SK-N-SH (cell line): ENCODE data around the gene MAP4K3.

Source experiments
- CTCF ChIP-seq: fragments of 200-600 bp; sonication (generic); IDR thresholded peaks from 2 replicates; pipeline ENCODE4 v1.6.1; 2017; ENCODE audit warnings: antibody characterized with exemption, mild to moderate bottlenecking, moderate library complexity
- EP300 ChIP-seq, 2 experiments: IDR thresholded peaks; 2 replicates each; pipeline versions ENCODE4 v1.4.0 to v1.6.1; 2012; ENCODE audit warnings: borderline replicate concordance in 1 of 2, low read depth in 1 of 2, low read length in 1 of 2
- EZH2phosphoT487 ChIP-seq: fragments of 200-600 bp; sonication (generic); IDR thresholded peaks from 2 replicates; pipeline ENCODE4 v1.6.1; 2017; ENCODE audit warnings: low read depth, mixed run types, mild to moderate bottlenecking, antibody characterized with exemption, moderate library complexity, borderline replicate concordance
- FOSL2 ChIP-seq: IDR thresholded peaks from 2 replicates; pipeline ENCODE4 v1.4.0; 2012; ENCODE audit warnings: low read depth, mild to moderate bottlenecking, moderate library complexity, borderline replicate concordance
- GABPA ChIP-seq: IDR thresholded peaks from 2 replicates; pipeline ENCODE4 v1.4.0; 2012; ENCODE audit warnings: low read depth, mild to moderate bottlenecking
- GATA2 ChIP-seq: sonication (generic); formaldehyde crosslinking; IDR thresholded peaks from 2 replicates; pipeline ENCODE4 v1.5.0; 2020; ENCODE audit warnings: mild to moderate bottlenecking, missing genetic modification reagents
- IRF3 ChIP-seq: fragments of 150-350 bp; IDR thresholded peaks from 2 replicates; pipeline ENCODE4 v1.6.1; 2016; ENCODE audit warnings: mild to moderate bottlenecking, low read depth, low read length
- MEF2A ChIP-seq: IDR thresholded peaks from 2 replicates; pipeline ENCODE4 v1.4.0; 2012; ENCODE audit warnings: low read depth, borderline replicate concordance
- NRF1 ChIP-seq: IDR thresholded peaks from 2 replicates; pipeline ENCODE4 v1.6.1; 2012; ENCODE audit warnings: low read depth, mild to moderate bottlenecking, low read length
- RCOR1 ChIP-seq: fragments of 150-350 bp; IDR thresholded peaks from 2 replicates; pipeline ENCODE4 v1.6.1; 2017; ENCODE audit warnings: antibody characterized with exemption, low read length
- RFX5 ChIP-seq: IDR thresholded peaks from 2 replicates; pipeline ENCODE4 v1.6.1; 2012; ENCODE audit warnings: mild to moderate bottlenecking, improper control_type of control experiment, low read length
- SMC3 ChIP-seq: IDR thresholded peaks from 2 replicates; pipeline ENCODE4 v1.6.1; 2012; ENCODE audit warnings: low read depth, low read length, improper control_type of control experiment
- TCF12 ChIP-seq: IDR thresholded peaks from 2 replicates; pipeline ENCODE4 v1.4.0; 2012

GRCh38 chr2:39361511-39361910 is 75.6 kb downstream of the MAP4K3 start:
- TF ChIP-seq CTCF (no peak), SMC3 (no peak), RFX5 (no peak), TCF12 (no peak), EZH2phosphoT487 (no peak), EP300 (IDR thresholded peaks at IDR 0.05; ENCODE audit: borderline replicate concordance in 1 of 2, low read depth in 1 of 2, low read length in 1 of 2) (no peak), FOSL2 (no peak), MEF2A (no peak), IRF3 (no peak), NRF1 (no peak), RCOR1 (no peak), GATA2 (CRISPR knock-in tag) (no peak), GABPA (no peak)
